Stimulated activated effector memory CD8-positive, alpha-beta T cell treated with anti-CD3 and anti-CD28 coated beads, Interleukin-12 subunit alpha, Interleukin-12 subunit beta, amount 100 ng/mL, for 72 hours (primary cell): ENCODE measurements around the gene CLRN3.
A peak's percentile ranks its signal among the peaks of the same experiment; 100 is the strongest.

Experiments
- ATAC-seq: fragments of 150-1000 bp; cut with Tn5 transposase; 2 replicates; pipeline ENCODE4 v1.10.0; 2021
- DNase-seq, 2 donors: peaks; one replicate each; pipeline ENCODE4 v3.0.0; 2021 to 2022; ENCODE audit warnings: low spot score in 2 of 2
- H3K27ac Mint-ChIP-seq: one replicate; pipeline ENCODE4 v1.8.0; 2022; ENCODE audit warnings: mild to moderate bottlenecking, mixed read lengths
- H3K36me3 Mint-ChIP-seq: one replicate; pipeline ENCODE4 v1.8.0; 2022; ENCODE audit warnings: mild to moderate bottlenecking, mixed read lengths
- H3K4me1 Mint-ChIP-seq: one replicate; pipeline ENCODE4 v1.8.0; 2022; ENCODE audit warnings: mixed read lengths
- H3K4me3 Mint-ChIP-seq: one replicate; pipeline ENCODE4 v1.8.0; 2022; ENCODE audit warnings: mild to moderate bottlenecking, mixed read lengths
- H3K9me3 Mint-ChIP-seq: one replicate; pipeline ENCODE4 v1.8.0; 2022; ENCODE audit warnings: mixed read lengths

CLRN3 gene

DNA sequence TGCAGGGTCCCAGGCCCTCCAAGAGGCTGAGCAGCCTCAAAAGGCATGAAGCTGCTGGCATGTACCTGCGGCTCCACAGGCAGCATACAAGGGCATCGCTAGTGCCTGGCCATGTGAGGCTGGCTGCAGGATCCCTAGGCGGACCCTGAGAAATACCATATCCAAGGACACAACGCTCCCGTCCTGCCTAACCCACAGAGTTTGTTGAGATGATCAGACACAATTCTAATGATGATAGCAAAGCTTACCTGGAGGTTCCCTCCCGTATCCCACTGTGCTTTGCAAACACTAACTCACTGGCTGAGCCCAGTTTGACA, 17.3 kb downstream of the CLRN3 start:
- Mint-ChIP-seq H3K36me3 (no peaks in the 10 kb centered on the region), H3K9me3 (no peaks in the 10 kb centered on the region), H3K4me1 (peaks cover 15% of the 10 kb centered on the region), H3K27ac (no peak overlapping the region), H3K4me3 (no peak overlapping the region)
- ATAC-seq (no peak), DNase-seq (peak in 1 of 2 donors; percentile 38)

DNA sequence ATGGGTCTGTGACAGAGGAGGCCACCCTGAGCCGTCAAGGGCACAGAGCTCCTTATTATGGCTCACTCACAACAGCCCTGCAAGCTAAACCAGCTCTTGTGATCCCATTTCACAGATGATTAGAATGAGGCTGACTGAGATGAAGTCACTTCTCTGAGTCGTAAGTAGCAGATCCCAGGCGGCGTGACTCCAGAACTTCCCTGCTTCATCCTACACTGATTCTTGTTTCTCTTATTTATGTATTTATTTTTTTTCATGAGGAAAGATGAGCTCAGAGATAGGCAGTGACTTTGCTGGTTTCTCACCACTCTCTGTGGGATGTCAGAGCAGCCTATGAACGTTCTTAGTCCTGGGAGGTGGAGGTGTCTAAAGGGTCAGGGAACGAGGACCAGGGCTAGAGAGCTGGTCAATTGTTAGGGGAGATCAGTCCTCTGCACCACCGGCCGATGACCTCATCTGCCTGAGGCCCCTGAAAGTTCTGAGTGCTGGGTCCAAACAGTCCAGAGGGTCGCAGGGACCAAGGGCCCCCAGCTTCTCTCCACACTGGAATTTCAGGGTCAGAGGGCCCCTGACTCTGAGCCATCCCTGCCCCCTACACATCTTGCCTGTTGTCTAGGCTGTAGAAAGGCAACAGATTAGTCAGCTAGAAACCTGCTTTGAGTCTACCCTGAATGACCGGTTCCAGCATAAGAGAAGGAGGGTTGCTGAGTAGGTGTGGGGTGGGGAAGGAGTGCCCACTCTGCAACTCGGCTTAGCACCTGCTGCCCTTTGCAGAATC, 17.9 kb downstream of the CLRN3 start:
- no peak overlapping the region for H3K27ac Mint-ChIP-seq
- H3K36me3 Mint-ChIP-seq: no peaks in the 10 kb centered on the region
- ATAC-seq (peak; percentile 53), DNase-seq (peak in 1 of 2 donors; percentile 45)
- H3K4me1 Mint-ChIP-seq: peaks cover 12% of the 10 kb centered on the region
- H3K4me3 Mint-ChIP-seq: no peak overlapping the region
- no peaks in the 10 kb centered on the region for H3K9me3 Mint-ChIP-seq

DNA sequence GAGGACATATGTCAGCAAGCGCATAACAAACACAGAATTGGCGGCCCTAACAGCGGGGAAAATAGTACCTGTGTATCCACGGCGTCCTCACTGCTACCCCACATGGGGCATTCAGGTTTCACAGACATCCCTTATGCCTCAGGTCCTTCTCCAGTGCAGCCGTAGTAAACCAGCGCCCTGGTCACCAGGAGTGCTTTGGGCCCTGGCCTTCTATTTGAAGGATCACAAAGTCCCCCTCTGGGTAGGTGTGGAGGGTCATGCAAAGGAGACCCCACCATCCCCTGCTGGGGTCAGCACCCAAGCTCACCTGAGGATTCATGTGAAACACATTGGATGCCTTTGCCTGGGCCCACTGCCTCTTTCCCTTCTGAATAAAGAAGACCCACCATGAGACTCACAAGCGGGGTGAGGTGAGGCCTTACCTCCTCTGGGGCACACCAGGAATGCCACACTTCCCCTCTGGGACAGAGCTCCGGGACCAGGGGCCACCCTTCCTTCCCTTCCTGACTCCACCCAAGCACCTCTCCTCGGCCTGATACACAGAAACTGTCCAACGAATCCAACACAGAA, 18.8 kb downstream of the CLRN3 start:
- no peaks in the 10 kb centered on the region for H3K9me3 Mint-ChIP-seq
- no peak overlapping the region for H3K27ac Mint-ChIP-seq
- no peak for ATAC-seq
- H3K36me3 Mint-ChIP-seq: no peaks in the 10 kb centered on the region
- DNase-seq: peak in 1 of 2 donors; percentile 46
- peaks cover 12% of the 10 kb centered on the region for H3K4me1 Mint-ChIP-seq
- no peak overlapping the region for H3K4me3 Mint-ChIP-seq

DNA sequence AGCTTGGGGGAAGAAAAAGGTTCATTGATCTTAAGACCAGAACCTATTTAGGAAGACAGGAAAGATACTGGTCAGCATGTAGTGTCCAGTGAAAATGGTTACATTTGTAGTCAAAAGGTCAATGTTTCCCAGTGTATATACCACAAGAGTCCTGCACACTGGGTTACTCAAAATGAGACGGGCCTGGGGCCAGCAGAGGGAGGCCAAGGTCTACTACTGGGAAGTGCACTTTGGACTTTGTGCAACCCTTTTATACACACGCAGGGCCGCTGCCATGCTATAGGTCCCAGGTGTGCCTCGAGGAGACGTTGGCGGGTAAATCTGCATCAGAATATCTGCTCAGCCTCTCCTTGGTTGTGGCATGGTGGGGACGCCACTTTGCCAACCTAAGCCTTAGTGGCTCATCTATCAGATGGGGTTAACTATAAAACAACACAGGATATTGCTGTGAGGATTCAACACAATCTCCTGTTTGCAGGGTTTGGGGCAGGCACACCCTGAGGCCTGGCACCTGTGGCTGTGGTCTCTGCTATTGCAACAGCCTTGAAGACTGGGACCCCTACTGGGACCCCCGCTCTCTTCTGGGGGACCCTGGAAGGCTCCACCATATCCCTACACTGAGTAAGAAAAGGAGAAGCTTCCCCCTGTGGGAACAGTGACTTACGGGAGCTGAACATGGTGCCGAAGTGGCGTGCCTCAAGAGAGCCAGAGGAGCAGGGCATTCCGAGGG, 19.7 kb downstream of the CLRN3 start:
- Mint-ChIP-seq H3K4me3 (no peak overlapping the region), H3K36me3 (no peaks in the 10 kb centered on the region)

DNA sequence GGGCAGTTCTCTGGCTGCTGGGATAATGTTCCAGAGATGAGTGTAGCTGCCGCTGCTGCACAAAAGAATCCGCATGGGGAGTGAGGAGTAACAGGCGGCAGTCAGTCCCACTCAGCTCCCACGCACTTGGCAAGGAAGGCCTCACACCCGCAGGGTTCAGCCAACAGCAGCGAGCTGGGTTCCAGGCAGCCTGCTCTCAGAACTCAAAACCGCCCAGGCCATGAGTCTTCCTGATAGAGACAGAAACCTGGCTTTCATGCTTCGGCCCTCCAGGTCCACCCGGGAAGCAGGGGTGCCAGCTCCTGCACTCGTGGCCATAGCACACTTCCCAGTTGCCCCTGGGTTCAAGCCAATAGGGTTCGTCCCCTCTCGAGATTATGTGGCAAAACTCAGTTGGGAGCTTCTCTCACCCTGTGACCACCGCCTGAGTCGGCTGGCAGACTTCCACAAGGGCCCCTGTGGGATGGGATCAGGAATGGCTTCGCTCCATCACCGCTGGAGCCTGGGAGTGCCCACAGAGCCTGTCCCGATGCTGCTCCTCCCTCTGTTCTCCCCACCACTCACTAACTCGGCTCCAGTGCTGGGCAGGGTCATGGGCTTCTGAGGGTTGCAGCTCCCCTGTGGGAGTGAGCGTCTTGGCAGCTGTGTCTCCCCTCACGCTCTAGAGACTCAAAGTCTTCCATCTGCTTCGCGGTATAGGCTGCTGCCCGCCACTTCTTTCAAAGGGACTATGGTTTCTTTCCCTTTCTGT, 20.6 kb downstream of the CLRN3 start:
- Mint-ChIP-seq H3K4me1 (peaks cover 2% of the 10 kb centered on the region), H3K9me3 (no peaks in the 10 kb centered on the region), H3K4me3 (no peak overlapping the region), H3K36me3 (no peaks in the 10 kb centered on the region), H3K27ac (no peak overlapping the region)
- peak in 1 of 2 donors; percentile 36 for DNase-seq
- no peak for ATAC-seq

More for the DNA sequence above, 19.7 kb downstream of the CLRN3 start:
- H3K4me1 Mint-ChIP-seq: peaks cover 7% of the 10 kb centered on the region
- peak in 1 of 2 donors; percentile 46 for DNase-seq
- H3K27ac Mint-ChIP-seq: no peak overlapping the region
- H3K9me3 Mint-ChIP-seq: no peaks in the 10 kb centered on the region
- no peak for ATAC-seq

DNA sequence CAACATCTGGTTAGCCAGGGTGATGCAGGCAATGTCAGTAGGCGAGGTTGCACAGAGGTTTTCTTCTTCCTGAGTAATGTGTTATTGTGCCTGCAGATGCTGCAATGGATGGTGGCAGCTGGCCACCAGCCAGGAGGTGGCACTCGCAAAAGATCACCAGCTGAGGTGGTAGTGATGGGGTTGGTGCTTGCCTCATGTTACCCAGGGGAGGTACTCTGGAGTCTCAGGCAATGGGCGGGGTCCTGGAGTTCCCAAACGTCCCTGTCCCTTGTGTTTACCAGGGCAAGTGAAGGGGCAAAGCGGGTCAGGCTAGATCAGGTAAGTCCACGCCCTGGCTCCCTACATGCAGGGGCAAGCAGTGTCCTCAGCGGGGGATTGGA, 21.1 kb downstream of the CLRN3 start:
- Mint-ChIP-seq H3K27ac (no peak overlapping the region), H3K36me3 (no peaks in the 10 kb centered on the region), H3K9me3 (no peaks in the 10 kb centered on the region), H3K4me1 (no peaks in the 10 kb centered on the region), H3K4me3 (no peak overlapping the region)
- ATAC-seq (no peak), DNase-seq (no peak)

DNA sequence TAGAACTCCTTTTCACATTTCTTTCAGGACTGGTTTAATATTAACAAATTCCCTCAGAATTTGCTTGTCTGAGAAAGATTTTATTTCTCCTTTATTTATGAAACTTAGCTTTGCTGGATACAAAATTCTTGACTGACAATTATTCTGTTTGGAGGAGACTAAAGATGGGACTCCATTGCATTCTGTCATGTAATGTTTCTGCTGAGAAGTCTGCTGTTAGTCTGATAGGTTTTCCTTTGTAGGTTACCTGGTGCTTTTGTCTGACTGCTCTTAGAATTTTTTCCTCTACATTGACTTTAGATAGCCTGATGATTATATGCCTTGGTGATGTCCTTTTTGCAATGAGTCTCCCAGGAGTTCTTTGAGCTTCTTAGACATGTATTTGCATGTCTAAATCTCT, 23.4 kb downstream of the CLRN3 start:
- Mint-ChIP-seq H3K4me1 (no peaks in the 10 kb centered on the region), H3K36me3 (no peaks in the 10 kb centered on the region), H3K27ac (no peak overlapping the region), H3K4me3 (no peak overlapping the region), H3K9me3 (no peaks in the 10 kb centered on the region)
- ATAC-seq (no peak), DNase-seq (no peak)

DNA sequence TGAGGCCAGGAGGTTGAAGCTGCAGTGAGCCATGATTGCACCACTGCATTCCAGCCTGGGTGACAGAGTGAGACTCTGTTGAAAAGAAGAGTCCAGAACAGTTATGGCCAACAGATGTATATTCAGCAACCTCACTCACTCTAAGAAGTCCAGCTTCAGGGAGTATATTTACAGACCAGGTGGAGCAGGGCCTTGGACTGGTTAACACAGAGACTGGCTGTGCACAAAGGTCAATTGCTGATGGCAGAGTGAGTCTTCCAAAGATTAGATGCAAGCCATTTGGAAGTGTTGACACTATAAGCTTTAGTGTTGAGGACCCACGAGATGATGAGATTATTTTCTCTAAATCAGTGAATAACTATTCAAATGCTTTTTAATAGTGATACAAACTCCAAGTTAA, 24.9 kb downstream of the CLRN3 start:
- H3K4me1 Mint-ChIP-seq: no peaks in the 10 kb centered on the region
- DNase-seq (no peak), ATAC-seq (no peak)
- no peaks in the 10 kb centered on the region for H3K36me3 Mint-ChIP-seq
- no peak overlapping the region for H3K4me3 Mint-ChIP-seq
- peaks cover 5% of the 10 kb centered on the region for H3K9me3 Mint-ChIP-seq
- no peak overlapping the region for H3K27ac Mint-ChIP-seq

DNA sequence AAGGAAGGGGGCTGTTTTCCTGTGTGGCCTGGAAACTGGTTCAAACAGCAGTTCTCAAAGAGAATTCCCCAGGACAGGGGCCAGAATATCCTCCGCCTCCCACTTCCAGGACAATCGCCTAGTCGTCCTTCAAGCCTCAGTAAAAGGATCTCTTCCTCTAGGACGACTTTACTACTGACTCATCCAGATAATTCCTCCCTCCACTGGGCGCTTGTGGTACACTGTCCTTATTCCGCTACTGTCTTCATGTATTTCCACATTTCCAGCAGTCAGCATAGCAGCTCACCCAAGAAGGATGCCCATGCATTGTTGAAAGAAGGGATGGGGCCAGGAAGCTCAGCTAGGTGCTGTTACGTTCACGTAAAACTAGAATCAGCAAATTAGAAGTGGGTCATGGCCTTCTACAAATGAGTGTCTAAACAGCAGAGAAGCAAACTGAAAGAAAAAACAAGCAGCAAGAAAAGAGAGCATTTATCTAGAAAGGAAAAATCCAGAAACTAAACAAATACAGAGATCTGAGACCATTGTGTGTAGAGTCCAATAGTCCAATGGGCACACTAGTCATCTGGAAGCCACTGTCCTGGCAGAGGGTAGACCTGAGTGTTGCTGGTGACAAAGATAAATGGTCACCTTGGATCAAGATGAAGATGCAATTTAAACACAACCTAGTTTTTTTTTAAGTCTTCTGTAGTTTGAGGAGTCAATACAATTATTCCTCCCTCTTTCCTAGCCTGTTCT, 26.3 kb downstream of the CLRN3 start:
- H3K27ac Mint-ChIP-seq: no peak overlapping the region
- ATAC-seq (no peak), DNase-seq (no peak)
- H3K9me3 Mint-ChIP-seq: peaks cover 5% of the 10 kb centered on the region
- no peak overlapping the region for H3K4me3 Mint-ChIP-seq
- no peaks in the 10 kb centered on the region for H3K36me3 Mint-ChIP-seq
- H3K4me1 Mint-ChIP-seq: no peaks in the 10 kb centered on the region

DNA sequence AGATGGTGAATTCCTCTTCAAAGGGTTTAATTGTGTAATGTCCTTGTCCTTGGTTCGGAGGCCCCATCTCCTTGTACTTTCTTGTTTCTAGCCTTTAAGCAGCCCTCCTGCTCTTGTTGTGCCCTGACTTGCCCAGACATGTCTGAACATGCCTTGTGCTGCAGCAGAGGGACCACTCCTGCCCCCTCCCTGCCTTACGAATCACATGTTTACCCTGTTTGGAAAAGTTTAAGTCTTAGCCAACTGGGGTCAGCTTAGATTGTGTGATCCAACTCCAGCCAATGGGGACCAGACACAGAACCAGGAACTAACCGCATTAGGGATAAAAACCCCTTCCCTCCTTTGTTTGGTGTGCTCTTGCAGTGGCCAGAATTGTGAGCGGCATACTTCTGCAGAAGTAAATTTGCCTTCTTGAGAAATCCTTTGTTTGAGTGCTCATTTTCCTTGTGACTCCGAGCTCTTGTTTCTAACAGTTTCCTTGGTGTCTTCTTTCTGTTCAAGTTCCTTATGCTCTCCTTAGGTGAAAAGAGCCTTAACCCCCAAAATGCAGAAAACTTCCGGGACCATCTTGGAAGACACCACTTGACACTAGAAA, 29.4 kb downstream of the CLRN3 start:
- ATAC-seq: no peak
- H3K4me3 Mint-ChIP-seq: no peak overlapping the region

DNA sequence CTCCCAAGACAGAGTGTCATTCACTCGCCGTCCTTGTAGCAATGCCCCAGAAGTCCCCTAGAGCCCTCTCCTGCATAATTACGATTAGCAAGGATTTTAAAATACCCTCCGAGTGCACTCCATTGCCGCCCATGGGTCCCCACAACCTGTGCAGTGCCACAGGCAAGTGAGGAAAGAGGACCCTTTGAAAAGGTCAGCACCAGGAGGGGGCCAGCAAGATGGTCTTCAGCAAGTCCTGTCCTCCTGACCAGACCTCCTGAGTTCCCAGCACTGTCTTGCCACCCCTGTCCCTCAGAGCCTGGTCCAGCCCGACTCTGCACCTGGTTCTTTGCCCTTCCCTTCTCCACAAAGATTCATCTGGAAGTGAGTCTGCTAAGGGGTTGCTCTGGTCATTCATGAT, 32.1 kb downstream of the CLRN3 start:
- ATAC-seq (no peak), DNase-seq (no peak)
- Mint-ChIP-seq H3K27ac (no peak overlapping the region), H3K4me1 (no peaks in the 10 kb centered on the region), H3K36me3 (no peaks in the 10 kb centered on the region), H3K9me3 (peaks cover 5% of the 10 kb centered on the region), H3K4me3 (no peak overlapping the region)

More for the DNA sequence above, 29.4 kb downstream of the CLRN3 start:
- H3K36me3 Mint-ChIP-seq: no peaks in the 10 kb centered on the region
- H3K9me3 Mint-ChIP-seq: peaks cover 5% of the 10 kb centered on the region
- no peak for DNase-seq
- H3K4me1 Mint-ChIP-seq: no peaks in the 10 kb centered on the region
- H3K27ac Mint-ChIP-seq: peak overlapping the region; percentile 48

DNA sequence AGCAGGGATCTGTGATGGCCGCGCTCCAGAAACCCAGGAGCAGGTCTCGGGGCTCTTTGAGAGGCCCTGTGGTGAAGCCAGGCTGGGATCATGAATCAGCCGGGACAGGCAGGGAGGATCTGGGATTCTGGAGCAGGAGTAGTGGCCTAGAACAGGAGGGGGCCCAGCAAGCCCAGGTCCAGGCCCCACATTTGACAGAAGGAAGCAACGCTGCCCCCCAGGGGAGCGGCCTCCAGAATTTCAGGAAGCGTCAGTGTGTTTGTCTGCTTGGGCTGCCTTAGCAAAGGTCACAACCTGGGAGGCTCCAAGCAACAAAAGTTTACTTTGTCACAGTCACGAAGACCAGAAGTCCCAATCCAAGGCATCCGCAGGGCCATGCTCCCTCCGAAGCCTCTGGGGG, 36.8 kb downstream of the CLRN3 start:
- Mint-ChIP-seq H3K27ac (no peak overlapping the region), H3K4me1 (peaks cover 11% of the 10 kb centered on the region), H3K9me3 (no peaks in the 10 kb centered on the region), H3K36me3 (no peaks in the 10 kb centered on the region), H3K4me3 (no peak overlapping the region)
- no peak for DNase-seq
- no peak for ATAC-seq

DNA sequence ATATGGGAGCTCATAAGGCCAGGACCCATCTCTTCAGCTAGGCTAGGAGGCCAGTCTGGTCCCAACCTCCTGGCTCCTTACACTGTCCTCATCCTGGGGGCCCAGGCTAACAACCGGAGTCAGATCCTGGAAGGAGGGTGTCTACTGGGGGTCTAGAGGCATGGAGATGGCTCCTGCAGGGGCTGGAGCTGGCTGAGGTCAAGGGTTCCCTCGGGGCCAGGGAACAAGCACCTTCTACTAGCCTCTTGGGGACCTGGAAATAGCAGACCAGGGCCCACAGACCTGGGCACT, 37.2 kb downstream of the CLRN3 start:
- no peaks in the 10 kb centered on the region for H3K9me3 Mint-ChIP-seq
- ATAC-seq: no peak

DNA sequence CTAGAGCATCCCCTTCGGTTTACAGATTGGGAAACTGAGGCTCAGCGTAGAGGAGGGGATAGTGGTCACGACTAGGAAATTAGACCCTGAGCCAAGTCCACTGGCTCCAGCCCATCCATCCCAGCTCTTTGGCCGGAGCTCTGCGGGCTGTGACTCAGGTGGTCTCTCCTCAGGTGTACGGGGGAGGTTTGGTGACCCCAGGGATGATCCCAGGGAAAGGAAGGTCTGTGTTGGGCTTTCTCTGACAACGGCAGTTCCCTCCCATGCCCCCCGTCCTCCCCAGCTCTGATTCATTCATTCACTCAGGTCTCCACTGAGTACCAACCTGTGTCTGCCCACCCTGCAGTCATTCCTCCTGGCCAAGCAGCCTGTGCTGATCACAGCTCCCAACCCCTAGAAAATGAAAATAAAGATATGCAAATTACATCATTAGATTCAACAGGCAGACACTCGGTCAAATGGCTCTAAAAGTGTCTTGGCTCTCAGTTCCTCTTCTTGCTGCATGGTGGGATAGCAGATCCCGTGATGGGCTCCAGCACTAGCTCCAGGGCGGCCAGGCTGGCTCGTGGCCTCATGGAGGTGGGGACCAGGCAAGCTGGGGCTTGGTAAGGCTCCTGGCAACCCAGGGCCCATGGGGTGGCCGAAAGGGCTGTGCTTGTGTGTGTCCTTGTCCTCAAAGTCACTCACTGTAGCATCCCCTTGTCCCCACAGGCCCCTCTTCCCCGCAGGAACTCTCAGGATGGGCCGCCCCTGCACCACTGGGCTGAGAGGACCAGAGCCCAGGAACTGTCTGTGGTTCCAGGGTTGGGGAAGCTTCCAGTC, 37.8 kb downstream of the CLRN3 start:
- no peaks in the 10 kb centered on the region for H3K36me3 Mint-ChIP-seq
- DNase-seq (no peak), ATAC-seq (no peak)
- H3K27ac Mint-ChIP-seq: no peak overlapping the region
- H3K4me3 Mint-ChIP-seq: no peak overlapping the region
- H3K4me1 Mint-ChIP-seq: peaks cover 11% of the 10 kb centered on the region
- no peaks in the 10 kb centered on the region for H3K9me3 Mint-ChIP-seq

More for the DNA sequence above, 37.2 kb downstream of the CLRN3 start:
- no peak for DNase-seq
- H3K4me3 Mint-ChIP-seq: no peak overlapping the region
- H3K36me3 Mint-ChIP-seq: no peaks in the 10 kb centered on the region
- H3K4me1 Mint-ChIP-seq: peaks cover 11% of the 10 kb centered on the region
- H3K27ac Mint-ChIP-seq: no peak overlapping the region
